ENCODE data around the gene COL11A2. TPM values are rescaled to one million over a fixed set of nuclear protein-coding genes. Genes with fewer than 3 reads are reported as not detected.
A peak's percentile ranks its signal among the peaks of the same experiment; 100 is the strongest.

COL11A2 gene
- total RNA-seq, 1 donor from 2014 or later: 0.47 TPM

DNA sequence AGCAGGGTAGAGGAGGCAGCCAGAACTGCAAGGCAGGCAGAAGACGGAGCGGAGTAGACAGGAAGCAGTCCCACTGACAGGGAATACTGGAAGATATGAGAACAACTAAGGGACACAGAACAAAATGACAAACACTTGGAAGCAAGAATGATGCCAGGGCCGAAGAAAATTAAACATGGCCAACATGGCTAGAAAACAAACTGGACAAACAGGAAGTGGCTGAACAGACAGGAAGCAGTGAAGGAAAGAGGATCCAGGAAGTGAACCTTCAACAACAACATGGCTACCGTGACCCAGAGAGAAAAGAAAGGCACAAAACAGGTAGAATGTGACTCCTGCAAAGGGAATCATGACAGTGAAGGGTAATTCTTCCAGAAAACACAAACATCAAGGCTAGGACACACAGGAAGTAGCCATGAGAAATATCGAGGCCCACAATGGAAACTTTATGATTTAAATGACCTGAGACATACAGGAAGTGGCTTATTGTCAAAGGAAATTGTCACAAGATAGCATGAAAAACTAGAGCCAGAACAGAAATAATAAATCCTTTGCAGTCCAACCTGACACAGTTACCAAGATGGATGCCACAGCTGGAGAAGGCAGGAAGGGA is 9.1 kb downstream of the COL11A2 start:
- intact Hi-C loops (cut with micrococcal nuclease): no loop called here
- Mint-ChIP-seq H3K36me3 (ENCODE audit: low read depth) (peaks cover 9% of the 10 kb centered on the region), H3K9me3 (peaks cover 12% of the 10 kb centered on the region), H3K4me1 (peaks cover 17% of the 10 kb centered on the region), H3K27me3 (peaks cover 27% of the 10 kb centered on the region), H3K27ac (peak overlapping the region; percentile 57), H3K4me3 (peak overlapping the region; percentile 42)
- ChIA-PET POLR2A (interaction anchor here (0.6 to 1.8 kb wide), 7 partner anchors 9 to 211 kb away, joined by 3 to 11 read pairs (median 3); partner anchors contain the start of genes COL11A2, RING1, RPS18 and VPS52), CTCF (interaction anchor here (1.1 to 1.4 kb wide), 2 partner anchors 14 to 65 kb away, joined by 3 to 4 read pairs; no protein-coding TSS in a partner anchor)
- TF ChIP-seq CTCF (IDR thresholded peaks at IDR 0.05): no peak
- ATAC-seq (ENCODE audit: low read depth) (peak; percentile 49), DNase-seq (no peak)

- H3K27ac Mint-ChIP-seq: no peak overlapping the region
- ChIA-PET CTCF (no interaction called here), POLR2A (no interaction called here)
- peaks cover 14% of the 10 kb centered on the region for H3K27me3 Mint-ChIP-seq
- H3K9me3 Mint-ChIP-seq: peaks cover 12% of the 10 kb centered on the region
- no peak for TF ChIP-seq CTCF (IDR thresholded peaks at IDR 0.05)
- ATAC-seq (ENCODE audit: low read depth): no peak
- no peak for DNase-seq
- H3K4me3 Mint-ChIP-seq: no peak overlapping the region
- peaks cover 14% of the 10 kb centered on the region for H3K4me1 Mint-ChIP-seq
- peaks cover 9% of the 10 kb centered on the region for H3K36me3 Mint-ChIP-seq (ENCODE audit: low read depth)
- intact Hi-C loops (cut with micrococcal nuclease): no loop called here
Observed at GRCh38 chr6:33181141-33181540, 11.1 kb downstream of the COL11A2 start.

DNA sequence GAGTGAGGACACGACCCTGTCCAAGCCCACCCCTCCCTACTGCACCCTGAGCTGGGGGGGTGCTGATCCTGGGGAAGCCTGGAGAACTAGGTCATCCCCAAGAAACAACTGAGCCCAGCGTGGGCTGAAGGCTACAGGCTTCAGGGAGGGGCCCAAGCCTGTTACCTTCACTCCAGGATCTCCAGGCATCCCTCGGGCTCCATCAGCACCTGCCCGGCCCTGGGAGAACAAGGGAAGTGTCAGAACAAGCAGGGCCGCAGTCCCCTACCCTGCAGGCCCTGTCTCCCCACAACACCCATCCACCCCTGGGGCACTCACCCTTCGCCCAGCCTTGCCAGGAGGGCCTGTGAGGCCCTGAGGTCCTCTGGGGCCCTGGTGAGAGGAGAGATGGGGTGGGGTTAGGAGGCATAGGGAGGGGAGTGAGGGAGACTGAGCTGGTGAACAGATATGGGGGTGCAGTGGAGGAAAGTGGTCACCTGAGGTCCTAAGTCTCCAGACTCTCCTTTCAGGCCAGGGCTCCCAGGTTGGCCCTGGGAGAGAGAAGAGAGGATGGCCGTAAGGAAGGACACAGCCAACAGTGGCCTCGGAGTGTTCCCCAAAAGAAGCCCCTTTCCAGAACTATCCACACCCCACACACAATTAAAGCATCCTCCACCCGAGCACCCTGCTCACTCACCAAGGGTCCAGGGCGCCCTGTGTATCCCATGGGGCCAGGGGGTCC is 13.4 kb downstream of the COL11A2 start:
- Mint-ChIP-seq H3K27me3 (peaks cover 6% of the 10 kb centered on the region), H3K27ac (no peak overlapping the region), H3K4me3 (no peak overlapping the region), H3K4me1 (peaks cover 14% of the 10 kb centered on the region), H3K9me3 (peaks cover 12% of the 10 kb centered on the region), H3K36me3 (ENCODE audit: low read depth) (peaks cover 9% of the 10 kb centered on the region)
- DNase-seq: no peak
- ChIA-PET POLR2A (no interaction called here), CTCF (no interaction called here)
- ATAC-seq (ENCODE audit: low read depth): no peak
- intact Hi-C loops (cut with micrococcal nuclease): loop anchor here (1.0 kb wide), 1 partner anchor 14 kb away; no protein-coding TSS in a partner anchor
- TF ChIP-seq CTCF (IDR thresholded peaks at IDR 0.05): no peak

DNA sequence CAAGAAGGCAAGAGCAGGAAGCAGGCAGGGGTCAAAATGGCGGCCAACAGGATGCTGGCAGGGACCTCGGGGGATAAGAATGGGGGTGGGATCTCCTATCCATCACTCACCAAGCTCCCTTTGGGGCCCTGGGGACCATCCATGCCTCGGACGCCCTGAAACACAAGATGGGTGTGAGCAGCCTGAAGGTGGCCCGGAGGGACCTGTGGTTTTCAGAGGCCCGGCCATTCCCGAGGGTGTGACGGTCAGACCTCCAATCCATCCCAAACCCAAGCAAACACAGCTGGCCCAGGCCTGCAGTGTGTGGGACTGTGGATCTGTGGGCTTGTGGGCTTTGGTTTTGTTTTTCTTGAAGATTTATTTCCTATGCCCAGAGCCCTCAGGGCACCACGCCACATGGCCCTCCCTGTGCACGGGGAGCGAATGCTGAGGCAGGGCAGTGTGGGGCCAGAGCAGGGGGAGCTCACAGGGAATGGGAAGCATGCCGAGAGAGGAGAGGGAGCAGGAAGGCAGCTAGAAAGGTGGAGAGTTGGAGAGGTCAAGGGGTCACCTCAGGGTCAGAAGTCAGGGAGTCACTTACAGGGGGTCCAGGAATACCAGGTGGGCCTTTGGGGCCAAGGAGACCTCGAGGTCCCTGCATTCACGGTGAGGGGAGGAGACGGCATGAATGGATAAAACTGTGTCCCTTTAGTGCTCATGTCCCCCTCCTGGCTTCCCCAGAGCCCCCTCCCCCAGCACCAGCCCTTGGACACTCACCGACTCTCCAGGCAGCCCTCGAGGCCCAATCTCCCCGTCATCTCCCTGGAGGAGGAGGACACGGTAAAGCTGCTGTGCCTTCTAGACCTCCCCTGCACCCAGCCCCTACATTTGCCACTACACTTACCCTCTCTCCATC is 14.5 kb downstream of the COL11A2 start:
- CTCF ChIA-PET: no interaction called here
- Mint-ChIP-seq H3K27ac (no peak overlapping the region), H3K36me3 (ENCODE audit: low read depth) (no peaks in the 10 kb centered on the region), H3K4me1 (peaks cover 3% of the 10 kb centered on the region), H3K4me3 (no peak overlapping the region), H3K27me3 (peaks cover 8% of the 10 kb centered on the region), H3K9me3 (peaks cover 2% of the 10 kb centered on the region)
- intact Hi-C loops (cut with micrococcal nuclease): no loop called here
- no peak for TF ChIP-seq CTCF (IDR thresholded peaks at IDR 0.05)
- ATAC-seq (ENCODE audit: low read depth) (no peak), DNase-seq (no peak)
- POLR2A ChIA-PET: no interaction called here

GRCh38 chr6:33176906-33177305 is 15.4 kb downstream of the COL11A2 start:
- Mint-ChIP-seq H3K9me3 (no peaks in the 10 kb centered on the region), H3K4me1 (peaks cover 2% of the 10 kb centered on the region), H3K27me3 (peaks cover 11% of the 10 kb centered on the region), H3K4me3 (no peak overlapping the region), H3K36me3 (ENCODE audit: low read depth) (no peaks in the 10 kb centered on the region), H3K27ac (no peak overlapping the region)
- POLR2A ChIA-PET: no interaction called here
- intact Hi-C loops (cut with micrococcal nuclease): no loop called here
- no peak for ATAC-seq (ENCODE audit: low read depth)
- no peak for DNase-seq
- CTCF ChIA-PET: no interaction called here
- TF ChIP-seq CTCF (IDR thresholded peaks at IDR 0.05): no peak
